ENCODE data around the gene SNAP29.
A peak's percentile ranks its signal among the peaks of the same experiment; 100 is the strongest.
"Not testable (repeated sequence)": the region's sequence is repeated elsewhere in the genome, so short reads cannot be mapped to it uniquely, and the experiment has no call there.

The SNAP29 gene

DNA sequence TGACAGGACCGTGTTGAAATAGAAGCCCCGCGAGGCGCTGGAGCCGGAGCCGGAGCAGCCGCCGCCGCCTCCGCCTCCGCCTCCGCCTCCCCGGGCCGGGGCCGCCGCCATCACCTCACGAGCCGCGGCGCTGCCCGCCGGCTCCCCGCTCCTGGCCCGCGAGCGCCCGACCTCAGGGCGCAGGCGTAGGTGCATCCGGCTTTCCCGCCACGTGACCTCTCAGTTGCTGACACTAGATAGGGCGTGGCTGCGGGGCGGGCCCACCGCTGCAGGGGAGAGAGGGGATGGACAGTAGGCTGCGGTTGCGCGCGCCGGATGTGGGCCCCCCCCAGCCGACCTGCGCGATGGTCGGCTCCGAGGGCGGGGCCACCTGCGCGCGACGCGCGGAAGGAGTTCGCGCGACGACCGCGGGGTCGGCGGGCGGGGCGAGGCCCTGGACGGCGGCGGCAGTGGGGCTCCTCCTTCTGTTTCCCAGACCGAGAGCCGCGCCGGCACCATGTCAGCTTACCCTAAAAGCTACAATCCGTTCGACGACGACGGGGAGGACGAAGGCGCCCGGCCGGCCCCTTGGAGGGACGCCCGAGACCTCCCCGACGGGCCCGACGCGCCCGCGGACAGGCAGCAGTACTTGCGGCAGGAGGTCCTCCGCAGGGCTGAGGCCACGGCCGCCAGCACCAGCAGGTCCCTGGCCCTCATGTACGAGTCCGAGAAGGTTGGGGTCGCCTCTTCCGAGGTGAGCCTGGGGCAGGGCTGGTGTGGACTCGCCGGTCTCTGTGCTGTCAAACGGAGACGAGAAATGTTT, at the start of gene SNAP29, which contains the start of gene PI4KA:
Gene SNAP29, plus strand, starts transcription at position 393 of the 802 bp plus-strand sequence. Its CDS starts 104 bp downstream, at position 497.
Gene PI4KA, minus strand, starts transcription at position 197 of the 802 bp plus-strand sequence. Its CDS starts 86 bp downstream, at position 111.
- DNase-seq: peak; percentile 99

DNA sequence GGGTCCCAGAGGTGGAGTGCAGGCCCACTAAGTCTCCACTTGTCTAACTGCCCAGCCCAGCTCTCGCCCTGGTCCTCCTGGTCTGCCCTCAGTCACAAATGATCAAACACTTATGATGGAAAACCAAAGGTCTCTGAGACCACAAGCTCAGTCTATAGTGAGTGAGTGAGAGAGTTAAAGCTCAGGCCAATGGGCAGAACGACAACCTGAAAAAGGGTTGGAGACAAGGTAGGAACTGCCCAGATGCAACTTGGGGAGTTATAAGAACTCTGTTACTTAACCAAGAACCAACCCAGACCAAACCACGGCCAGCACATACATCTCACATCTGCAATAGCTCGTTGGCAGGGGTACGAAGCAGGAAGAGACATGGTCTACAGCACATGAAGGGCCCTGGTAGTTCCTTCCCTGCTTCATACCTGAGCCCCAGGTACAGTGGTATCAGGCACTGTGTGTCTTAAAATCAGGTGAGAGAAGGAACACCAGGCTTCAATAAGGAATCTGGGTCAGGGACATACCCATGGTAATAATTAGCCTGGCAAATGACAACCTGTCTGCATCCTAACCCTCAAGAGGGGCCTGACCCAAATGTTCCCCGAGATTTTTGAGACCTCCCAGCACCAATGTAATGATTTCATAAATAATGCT, 49.1 kb upstream of the SNAP29 start:
- DNase-seq: no peak

DNA sequence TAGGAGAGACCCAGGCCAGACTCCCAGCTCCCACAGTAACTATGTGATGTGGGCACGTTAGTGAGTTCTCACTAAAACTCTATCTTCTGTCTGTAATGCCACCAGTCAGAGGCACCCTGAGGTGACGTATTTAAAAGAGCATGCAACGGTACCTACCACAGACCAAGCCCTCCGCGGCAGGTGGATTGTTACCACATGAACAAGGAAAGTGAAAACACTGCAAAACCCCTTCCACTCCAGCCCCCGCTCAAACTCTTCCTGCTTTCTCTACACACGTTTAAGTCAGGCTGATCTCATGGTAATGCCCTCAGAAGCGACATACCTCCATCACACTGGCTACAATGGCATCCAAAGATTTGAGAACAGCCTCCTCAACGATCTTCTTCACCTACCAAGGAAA, 48.2 kb upstream of the SNAP29 start:
- DNase-seq: no peak

DNA sequence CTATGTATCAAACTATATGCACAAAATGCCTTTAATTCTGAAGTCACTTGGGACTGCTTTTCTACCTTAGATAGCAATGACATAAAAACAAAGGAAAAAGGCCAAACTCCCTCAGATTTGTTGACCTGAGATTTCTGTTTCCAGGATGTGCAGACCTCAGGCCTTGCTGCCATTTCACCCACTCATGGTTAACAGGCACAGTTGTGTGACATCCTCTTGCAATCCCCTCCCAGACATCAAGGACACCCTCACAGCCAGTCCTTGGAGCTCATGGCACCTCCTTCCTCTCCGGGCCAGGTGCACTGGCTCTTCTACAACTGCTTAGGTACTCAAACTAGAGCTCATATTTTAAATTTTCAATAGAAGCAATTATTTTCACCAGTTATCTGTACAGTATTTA, 47.6 kb upstream of the SNAP29 start:
- DNase-seq: no peak

DNA sequence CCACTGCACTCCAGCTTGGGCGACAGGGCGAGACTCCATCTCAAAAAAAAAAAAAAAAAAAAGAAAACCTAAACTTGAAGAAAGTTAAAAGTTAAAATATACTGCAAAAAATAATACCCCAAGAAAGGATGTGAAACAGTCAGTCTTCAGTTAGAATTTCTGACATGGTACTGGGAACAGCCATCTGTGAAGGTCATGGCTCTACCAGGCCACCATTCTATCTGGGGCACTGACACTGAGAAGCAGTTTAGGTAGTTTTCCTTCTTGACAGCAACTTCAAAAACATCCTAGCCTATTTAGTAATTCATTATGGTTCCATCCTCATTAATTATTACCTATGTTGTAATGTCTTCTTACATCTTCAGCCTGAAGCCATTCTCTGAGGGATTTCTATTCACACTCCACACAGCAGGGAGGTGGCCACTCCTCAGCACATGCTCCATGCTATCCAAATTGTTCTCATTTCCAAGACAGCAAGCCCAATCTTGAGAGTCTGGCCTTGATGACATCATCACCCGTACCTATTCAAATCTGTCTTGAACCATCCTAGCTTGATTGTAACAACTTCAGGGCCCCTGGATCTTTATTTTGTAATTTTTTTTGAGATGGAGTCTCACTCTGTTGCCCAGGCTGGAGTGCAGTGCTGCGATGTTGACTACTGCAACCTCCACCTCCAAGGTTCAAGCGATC, 46.7 kb upstream of the SNAP29 start:
- no peak for DNase-seq

DNA sequence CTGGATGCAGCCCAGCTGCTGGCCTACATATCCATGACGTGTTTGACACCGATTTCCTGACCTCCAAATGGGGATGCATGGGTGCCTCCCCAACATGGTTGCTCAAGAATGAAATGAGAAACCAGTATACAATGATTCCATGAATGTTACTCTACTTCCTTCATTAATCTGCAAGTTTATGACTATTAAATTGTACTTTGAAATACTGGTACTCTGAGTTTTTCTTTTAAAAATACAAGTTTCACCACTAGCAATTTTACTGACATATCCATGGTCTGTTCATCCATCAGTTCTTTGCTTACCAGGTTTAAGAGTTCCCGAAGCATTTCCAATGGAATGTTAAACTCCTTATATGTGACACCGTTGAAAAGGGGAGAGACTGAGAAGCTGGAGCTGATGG, 45.8 kb upstream of the SNAP29 start:
- no peak for DNase-seq

DNA sequence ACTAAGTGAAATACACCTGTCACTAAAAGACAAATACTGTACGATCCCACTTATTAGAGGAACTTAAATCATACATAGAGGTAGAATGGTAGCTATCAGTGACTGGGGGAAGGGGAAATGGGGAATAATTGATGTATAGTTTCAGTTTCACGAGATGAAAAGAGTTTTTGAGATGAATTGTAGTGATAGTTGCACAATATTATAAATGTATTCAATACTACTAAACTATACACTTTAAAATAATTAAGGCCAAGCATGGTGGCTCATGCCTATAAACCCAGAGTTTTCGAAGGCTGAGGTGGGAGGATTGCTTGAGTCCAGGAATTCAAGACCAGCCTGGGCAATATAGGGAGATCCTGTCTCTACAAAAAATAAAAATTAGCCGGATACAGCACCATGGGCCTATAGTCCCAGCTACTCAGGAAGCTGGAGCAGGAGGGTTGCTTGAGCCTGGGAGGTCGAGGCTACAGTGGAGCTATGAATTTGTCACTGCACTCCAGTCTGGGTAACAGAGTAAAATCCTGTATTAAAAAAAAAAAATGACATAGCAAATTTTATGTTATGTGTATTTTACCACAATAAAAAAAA, 44.5 kb upstream of the SNAP29 start:
- no peak for DNase-seq

DNA sequence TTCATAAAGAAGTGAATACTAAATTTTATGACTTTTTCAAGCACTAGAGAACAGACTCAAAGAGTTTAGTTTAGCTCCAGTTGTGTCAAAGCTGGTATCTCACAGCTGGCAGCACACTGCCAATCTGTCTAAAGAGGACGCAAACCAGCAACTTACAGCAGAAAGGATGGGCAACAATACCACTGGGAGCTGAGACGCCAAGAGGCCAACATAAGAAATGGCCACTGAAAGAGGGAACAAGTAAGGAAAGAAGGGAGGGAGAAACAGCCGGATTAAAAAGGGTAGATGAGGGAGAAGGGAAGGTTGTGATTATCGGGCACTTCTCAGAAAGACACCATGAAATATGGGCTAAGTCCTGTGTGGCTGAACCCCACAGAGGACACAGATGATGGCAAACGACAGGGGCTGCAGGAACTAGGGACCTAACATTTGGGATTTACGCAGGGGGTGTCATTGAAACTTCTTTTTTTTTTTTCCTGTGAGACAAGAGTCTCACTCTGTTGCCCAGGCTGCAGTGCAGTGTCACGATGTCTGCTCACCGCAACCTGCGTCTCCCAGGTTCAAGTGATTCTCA, 43.2 kb upstream of the SNAP29 start:
- DNase-seq: no peak

DNA sequence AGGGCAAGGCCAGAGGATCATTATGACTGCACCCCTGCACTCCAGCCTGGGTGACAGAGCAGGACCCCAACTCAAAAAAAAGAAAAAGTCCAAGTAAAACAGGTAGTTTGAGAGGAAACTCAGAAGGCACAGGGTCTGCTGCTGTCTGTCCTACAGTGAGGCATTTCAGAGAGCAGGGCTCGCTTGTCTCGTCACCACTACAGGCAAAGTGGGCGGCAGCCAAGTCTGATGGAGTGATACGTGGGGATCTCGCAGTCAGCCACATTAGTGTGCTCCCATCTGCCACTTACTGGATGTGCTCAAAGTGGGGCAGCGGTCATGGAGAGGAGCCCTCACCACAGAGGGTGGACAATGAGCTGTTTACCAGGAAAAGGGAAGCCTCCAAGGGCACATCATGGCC, 42.2 kb upstream of the SNAP29 start:
- DNase-seq: no peak

DNA sequence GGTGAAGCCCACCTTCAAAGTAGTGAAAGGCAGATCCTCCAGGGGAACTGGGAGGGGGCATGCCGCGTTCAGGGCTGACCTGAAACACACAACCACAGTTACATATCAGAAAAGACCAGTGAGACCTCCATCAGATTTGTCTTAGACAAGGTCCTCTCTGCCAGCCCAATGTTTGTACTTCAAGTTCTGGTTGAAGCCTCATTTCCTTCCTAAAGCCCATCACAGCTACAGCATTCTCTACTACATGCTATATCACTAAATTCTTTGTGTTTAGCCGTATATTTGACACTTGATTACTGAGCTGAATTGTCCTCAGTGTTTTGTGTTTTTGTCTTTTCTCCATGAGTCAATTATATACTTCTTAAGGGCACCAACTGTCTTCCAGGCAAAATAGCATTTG, 40.3 kb upstream of the SNAP29 start:
- DNase-seq: no peak

DNA sequence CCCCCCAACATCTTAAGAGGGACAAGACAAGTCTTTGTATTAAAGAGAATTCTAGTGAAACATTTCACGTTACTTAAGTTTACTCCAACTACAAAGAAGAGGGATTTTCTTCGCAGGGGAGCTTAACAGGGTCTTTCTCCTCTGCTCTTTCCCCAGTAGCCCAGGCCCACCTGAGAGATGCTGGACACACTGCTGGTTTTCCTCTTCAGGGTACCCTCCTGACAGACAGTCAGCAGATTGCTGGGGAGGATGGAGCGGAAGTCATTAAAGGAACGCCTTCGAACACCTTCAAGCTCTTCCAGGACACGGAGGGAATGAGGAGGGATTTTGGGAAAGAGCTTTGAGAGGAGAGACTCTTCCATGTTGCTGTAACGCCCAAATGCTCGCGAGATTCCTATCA, 39.3 kb upstream of the SNAP29 start:
- no peak for DNase-seq

DNA sequence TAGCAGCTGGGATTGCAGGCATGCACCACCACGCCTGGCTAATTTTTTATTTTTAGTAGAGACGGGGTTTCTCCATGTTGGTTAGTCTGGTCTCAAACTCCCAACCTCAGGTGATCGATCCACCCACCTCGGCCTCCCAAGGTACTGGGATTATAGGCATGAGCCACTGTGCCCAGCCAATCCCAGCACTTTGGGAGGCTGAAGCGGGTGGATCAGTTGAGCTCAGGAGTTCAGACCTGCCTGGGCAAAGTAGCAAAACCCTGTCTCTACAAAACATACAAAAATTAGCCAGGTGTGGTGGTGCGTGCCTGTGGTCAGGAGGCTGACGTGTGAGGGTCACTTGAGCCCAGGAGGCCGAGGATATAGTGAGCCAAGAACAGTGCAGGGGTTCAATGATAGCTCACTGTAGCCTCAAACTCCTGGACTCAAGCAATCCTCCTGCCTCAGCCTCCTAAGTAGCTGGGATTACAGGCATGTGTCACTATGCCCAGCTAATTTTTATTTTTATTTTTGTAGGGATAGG, 37.0 kb upstream of the SNAP29 start:
- not testable (repeated sequence) for DNase-seq

DNA sequence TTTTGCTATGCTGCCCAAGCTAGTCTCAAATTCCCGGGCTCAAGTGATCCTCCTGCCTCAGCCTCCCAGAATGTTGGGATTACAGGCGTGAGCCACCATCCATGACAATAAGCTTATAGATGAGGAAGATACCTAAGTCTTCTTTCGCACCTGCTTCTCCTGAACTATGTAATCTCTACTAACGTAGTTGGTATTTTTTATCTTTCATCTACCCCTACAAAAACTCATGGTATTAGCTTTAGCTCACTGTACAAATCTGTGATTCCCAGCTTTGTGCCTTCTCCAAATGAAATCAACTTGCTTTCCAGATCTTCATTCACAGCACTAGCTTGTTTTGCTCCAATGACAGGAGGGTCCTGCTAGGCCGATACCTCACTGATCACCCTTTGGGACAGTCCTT, 36.6 kb upstream of the SNAP29 start:
- no peak for DNase-seq

DNA sequence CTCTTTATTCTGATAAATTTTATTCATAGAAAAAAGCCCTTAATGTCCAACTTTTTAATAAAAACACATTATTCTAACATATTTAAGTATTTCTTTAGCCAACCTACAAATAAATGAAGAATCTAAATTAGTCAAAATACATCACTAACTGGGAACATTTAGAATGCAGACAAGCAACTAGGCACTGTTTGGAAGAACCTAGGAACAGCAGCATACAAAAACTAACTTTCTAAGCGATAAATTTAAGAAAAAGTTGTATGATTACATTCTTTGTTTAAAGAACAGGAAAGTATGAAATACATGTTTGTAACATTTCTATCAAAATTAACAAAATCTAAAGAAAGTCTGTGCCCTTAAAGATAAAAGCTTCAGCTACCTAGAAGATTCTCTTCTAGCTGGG, 35.5 kb upstream of the SNAP29 start:
- DNase-seq: no peak

DNA sequence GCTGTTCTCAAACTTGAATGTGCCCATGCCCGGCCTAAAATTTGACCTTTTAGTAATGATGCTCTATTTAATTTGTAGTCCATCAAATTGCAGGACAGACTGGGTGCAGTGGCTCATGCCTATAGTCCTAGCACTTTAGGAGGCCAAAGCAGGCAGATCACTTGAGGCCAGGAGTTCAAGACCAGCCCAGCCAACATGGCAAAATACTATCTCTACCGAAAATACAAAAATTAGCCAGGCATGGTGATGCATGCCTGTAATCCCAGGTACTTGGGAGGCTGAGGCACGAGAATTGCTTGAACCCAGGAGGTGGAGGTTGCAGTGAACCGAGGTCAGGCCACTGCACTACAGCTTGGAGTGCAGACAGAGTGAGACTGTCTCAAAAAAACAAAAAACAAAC, 33.6 kb upstream of the SNAP29 start:
- not testable (repeated sequence) for DNase-seq

DNA sequence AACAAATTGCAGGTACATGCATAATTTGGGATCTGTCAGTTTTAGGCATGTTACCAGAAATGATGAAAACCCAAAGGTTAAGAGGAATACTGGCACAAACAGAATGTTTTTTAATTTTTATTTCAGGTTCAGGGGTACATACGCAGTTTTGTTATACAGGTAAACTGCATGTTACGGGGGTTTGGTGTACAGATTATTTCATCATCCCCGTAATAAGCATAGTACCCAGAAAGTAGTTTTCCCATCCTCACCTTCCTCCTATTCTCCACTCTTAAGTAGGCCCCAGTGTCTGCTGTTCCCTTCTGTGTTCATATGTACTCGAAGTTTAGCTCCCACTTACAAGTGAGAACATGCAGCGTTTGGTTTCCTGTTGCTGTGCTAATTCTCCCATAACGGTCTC, 33.2 kb upstream of the SNAP29 start:
- DNase-seq: no peak

DNA sequence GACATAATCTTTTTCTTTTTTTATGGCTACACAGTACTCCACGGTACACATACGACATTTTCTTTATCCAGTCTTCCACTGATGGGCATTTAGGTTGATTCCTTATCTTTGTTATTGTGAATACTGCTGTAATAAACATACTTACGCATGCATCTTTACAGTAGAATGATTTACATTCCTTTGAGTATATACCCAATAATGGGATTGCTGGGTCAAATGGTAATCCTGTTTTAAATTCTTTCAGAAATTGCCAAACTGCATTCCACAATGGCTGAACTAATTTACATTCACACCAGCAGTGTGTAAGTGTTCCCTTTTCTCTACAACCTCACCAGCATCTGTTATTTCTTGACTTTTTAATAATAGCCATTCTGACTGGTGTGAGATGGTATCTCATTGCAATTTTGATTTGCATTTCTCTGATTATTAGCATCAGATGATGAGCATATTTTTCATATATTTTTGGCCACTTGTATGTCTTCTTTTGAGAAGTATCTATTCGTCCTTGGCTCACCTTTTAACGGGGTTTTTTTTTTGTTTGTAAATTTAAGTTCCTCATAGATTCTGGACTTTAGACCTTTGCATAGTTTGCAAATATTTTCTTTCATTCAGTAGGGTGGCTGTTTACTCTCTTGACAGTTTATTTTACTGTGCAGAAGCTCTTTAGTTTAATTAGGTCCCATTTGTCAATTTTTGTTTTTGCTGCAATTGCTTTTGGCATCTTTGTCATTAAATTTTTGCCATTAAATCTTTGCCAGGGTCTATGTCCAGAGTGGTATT, 32.2 kb upstream of the SNAP29 start:
- DNase-seq: not testable (repeated sequence)

DNA sequence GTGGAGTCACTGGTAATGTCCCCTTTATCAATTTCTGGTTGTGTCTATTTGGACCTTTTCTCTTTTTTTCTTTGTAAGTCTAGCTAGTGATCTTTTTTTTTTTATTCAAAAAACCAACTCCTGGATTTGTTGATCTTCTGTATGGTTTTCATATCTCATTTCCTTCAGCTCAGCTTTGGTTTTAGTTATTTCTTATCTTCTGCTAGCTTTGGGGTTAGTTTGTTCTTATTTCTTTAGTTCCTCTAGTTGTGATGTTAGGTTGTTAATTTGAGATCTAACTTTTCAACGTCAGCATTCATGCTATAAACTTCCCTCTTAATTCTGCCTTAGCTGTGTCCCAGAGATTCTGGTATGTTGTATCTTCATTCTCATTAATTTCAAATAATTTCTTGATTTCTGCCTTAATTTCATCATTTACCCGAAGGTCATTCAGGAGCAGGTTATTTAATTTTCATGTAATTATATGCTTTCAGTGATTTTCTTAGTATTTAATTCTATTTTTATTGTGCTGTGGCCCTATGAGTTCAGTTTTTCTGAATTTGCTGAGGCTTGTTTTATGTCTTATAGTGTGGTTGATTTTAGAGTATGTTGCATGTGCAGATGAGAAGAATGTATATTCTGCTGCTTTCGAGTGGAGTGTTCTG, 29.2 kb upstream of the SNAP29 start:
- no peak for DNase-seq

DNA sequence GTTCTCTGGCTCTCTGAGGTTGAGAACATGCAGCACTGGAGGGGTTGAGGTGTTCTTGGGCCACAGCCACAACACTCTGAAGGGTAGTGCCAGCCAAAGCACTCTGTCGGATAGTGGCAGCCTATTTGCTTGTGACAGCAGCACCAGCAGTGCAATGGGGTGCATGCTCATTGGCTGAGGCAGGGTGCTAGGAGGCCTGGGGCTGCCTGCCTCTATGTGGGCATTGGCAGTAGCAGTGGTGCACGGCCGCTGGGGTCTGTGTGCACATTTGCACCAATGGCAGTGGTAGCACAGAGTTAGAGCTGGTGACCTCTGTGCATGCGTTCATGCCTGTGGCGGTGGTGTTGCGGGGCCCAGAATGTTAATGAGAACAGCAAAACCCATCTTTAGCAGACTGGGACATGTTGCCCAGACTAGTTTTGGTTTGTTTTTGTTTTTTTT, 25.6 kb upstream of the SNAP29 start:
- DNase-seq: no peak

DNA sequence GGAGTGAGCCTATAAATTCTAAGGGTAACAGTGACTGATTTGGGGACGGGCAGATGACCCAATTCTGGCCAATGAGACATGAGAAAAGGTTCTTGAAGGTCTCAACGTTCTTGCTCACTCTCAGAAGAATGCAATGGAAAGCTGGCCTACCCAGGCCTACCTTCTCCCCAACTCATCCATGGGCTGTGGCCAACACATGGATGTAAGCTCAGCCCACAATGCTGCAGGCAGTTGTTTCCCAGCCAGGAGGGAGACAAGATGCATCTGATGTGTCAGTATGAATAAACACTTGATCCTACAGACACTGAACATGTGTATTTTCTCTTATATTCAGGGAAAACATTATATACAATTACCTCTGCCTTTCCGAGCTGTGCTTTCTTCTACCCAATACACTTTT, 24.6 kb upstream of the SNAP29 start:
- DNase-seq: no peak

DNA sequence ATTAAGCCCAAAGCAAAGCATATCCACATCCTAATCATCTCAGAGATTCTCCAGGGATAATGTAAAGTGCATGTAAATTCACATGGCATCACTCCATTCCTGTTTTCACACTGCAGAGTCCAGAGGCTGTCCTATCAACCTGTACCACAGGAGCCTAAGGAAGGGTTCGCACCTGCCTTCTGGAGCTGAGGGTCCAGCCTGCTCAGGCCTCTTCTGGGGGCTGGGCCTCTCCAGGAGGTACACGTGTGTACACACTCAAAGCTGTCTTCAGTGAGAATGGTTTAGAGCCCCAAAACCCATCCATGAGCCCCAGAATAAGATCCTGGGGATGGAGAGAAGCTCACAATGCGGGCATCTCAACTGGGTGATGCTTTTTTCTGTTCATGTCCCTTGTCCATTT, 24.1 kb upstream of the SNAP29 start:
- DNase-seq: no peak

Measured in activated CD4-positive, alpha-beta T cell treated with anti-CD3 and anti-CD28 coated beads, Interleukin-2, amount 50 U/mL, for 16 hours (primary cell).